Loucy (cell line): ENCODE data around the gene MIA2.

Experiments used
- CTCF ChIP-seq: fragments of 200-600 bp; sonication (generic); conservative IDR thresholded peaks from 2 replicates; pipeline ENCODE4 v1.5.1; 2014; ENCODE audit warnings: mild to moderate bottlenecking, antibody characterized with exemption, low read length
- EZH2phosphoT487 ChIP-seq: fragments of 200-600 bp; IDR thresholded peaks from 2 replicates; pipeline ENCODE4 v1.6.1; 2018; ENCODE audit warnings: antibody characterized with exemption, mild to moderate bottlenecking, moderate library complexity, borderline replicate concordance

- TF ChIP-seq CTCF: no peak
- TF ChIP-seq EZH2phosphoT487: no peak
Observed at GRCh38 chr14:39268393-39268792, 34.7 kb downstream of the MIA2 start.
